ENCODE data around the gene TUBD1.

Gene TUBD1

GRCh38 chr17:59825533-59826322 lies 67.0 kb downstream of the TUBD1 start:
- no peak for DNase-seq (ENCODE audit: low read depth)

GRCh38 chr17:59815965-59816364 lies 76.8 kb downstream of the TUBD1 start:
- no peak for DNase-seq (ENCODE audit: low read depth)

- DNase-seq (ENCODE audit: low read depth): no peak
Measured at GRCh38 chr17:59814685-59815084, 78.1 kb downstream of the TUBD1 start.

GRCh38 chr17:59814276-59814675 lies 78.5 kb downstream of the TUBD1 start:
- DNase-seq (ENCODE audit: low read depth): no peak

- DNase-seq (ENCODE audit: low read depth): no peak
Measured at GRCh38 chr17:59812139-59812538, 80.6 kb downstream of the TUBD1 start.

- DNase-seq (ENCODE audit: low read depth): no peak
Measured at GRCh38 chr17:59811209-59811608, 81.5 kb downstream of the TUBD1 start.

- DNase-seq (ENCODE audit: low read depth): no peak
Measured at GRCh38 chr17:59810894-59811153, 81.9 kb downstream of the TUBD1 start.

All from stimulated activated CD8-positive, alpha-beta memory T cell treated with anti-CD3 and anti-CD28 coated beads, Interleukin-15, amount 100 ng/mL, for 1 hour (primary cell).